PFSK-1 (cell line): Measurements from ENCODE around the gene UTS2R.

Experiments
- POLR2AphosphoS5 ChIP-seq: IDR thresholded peaks from 2 replicates; pipeline ENCODE4 v1.6.1; 2012; ENCODE audit warnings: low read depth, mild to moderate bottlenecking, control low read depth, low read length, moderate library complexity
- SIN3A ChIP-seq: IDR thresholded peaks from 2 replicates; pipeline ENCODE4 v1.6.1; 2012; ENCODE audit warnings: mild to moderate bottlenecking, low read length, moderate library complexity, borderline replicate concordance; ENCODE audit not compliant: insufficient read depth
- TAF1 ChIP-seq: IDR thresholded peaks from 2 replicates; pipeline ENCODE4 v1.6.1; 2012; ENCODE audit warnings: low read length, control low read depth, borderline replicate concordance; ENCODE audit not compliant: insufficient read depth

DNA sequence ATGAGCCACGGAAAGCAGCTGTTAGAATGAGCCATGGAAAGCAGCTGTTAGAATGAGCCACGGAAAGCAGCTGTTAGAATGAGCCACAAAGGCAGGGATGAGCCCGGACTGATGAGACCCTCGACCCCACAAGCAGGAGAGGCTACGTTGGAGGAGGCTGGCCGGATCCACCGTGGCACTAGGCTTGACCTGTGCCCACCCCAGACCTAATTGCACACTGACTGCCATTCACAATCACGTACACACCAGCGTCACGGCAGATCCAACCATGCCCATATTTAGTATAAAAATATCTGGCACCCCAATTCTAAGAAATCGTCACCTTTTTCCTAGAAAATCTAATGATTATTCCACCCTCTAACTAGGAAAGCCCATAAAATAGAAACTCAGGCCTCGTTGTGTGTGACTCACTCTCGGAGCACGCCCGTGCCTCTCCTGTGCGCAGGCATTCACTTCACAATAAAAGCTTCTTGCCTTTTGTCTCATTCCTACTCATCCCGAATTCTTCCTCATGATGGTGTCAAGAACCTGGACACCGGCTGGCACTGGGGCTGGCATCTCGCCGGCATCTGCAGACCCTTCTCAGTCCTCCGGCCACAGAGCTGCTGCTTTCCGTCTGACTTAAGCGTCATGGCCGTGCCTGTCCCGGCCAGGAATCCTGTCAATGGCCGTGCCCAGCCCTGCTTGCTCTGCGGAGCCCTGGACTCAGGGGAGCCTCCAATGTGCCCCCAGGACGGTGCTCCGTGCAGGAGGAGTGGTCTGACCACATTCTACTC is 32.5 kb upstream of the UTS2R start:
- TF ChIP-seq POLR2AphosphoS5 (no peak), SIN3A (no peak), TAF1 (no peak)
